ENCODE measurements around the gene CFAP298.
"Not testable (repeated sequence)": the region's sequence is repeated elsewhere in the genome, so short reads cannot be mapped to it uniquely, and the experiment has no call there.

Gene CFAP298

DNA sequence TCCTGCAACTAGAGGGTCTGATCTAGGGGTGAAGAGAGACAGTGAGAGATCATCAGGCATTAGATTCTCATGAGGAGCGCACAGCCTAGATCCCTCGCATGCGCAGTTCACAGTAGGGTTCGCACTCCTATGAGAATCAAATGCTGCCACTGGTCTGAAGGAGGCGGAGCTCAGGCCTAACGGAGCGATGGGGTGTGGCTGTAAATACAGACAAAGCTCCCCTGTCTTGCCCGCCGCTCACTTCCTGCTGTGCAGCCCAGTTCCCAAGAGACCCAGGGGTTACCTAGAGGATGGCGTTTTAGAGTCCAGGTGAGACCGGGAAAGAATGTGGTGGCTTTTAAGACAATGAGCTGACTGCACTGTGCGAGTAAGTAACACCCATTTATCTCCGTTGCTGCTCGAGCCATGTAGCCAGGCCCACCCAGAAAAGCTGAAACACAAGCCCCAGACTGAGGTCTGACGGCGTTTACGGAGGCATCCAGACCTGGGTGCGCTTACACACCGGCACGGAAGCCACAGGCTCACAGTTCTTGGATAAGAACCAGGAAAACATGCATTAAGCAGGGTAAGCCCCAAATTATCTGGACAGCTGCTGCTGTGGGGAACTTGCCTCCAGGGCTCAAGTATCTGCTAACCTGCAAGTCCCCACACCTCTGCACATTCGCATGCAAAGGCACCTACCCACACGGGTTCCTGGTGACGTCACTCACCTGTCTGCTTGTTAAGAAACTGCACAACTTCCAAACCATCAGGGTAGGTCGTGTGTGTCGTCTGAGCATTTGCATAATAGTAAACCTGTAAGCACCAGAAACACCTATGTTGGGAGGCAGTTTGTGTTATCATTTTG, 39.4 kb downstream of the CFAP298 start:
- DNase-seq (ENCODE audit: low read depth, low spot score), result no peak
- H3K4me3 ChIP-seq (ENCODE audit: low read length), result no peak overlapping the region

DNA sequence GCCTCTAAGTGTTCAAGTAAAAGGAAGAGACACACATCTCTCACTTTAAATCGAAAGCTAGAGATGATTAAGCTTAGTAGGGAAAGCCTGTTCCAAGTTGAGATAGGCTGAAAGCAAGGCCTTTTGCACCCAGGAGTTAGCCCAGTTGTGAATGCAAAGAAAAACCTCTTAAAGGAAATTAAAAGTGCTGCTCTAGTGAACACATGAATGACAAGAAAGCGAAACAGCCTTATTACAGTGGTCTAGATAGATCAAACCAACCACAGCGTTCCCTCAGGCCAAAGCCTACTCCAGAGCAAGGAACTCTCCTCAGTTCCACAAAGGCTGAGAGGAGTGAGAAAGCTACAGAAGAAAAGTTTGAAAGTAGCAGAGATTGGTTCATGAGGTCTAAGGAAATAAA, 41.7 kb downstream of the CFAP298 start:
- no peak overlapping the region for H3K4me3 ChIP-seq (ENCODE audit: low read length)

DNA sequence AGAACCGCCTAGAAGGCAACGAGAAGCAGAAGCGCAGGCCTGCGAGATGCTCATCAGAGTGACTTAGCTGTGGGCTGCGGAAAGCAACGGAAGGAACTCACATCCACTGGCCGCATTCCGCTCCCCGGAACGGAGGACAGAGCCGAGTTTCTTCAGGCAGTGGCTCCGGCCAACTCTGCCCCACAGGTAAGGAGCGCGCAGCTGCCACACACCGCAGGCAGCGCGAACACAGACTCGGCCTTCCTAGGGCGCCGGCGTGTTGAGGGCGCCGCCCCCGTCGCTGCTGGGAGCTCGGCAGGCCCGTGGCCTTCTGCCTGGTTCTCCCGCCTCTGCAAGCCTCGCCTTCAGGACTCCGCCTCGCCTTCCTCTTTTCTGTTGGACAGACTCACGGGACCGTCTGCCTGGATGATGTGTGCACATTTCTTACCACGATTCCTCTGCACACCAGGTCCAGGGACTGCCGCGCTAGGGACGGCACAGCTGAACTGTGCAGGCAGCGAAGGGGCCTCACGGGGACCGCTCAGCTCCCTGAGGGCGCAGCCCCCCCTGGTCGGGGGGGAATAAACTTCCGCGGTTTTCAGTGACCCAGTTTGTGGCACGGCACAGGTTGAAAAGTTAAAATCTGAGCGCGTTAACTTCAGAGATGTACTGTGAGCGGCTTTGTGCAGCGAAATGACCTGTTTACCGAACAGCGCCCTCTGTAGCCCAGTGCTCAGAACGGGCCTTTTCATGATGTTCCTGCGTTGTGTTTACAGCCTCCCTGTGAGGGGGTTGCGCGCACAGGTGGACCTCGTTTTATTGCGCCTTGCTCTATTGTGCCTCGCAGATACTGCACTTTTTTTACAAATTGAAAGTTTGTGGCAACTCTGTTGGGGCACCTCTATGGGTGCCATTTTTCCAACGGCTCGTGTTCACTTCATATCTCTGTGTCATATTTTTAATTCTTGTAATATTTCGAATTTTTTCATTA, 42.6 kb downstream of the CFAP298 start:
- peak; percentile 85 for DNase-seq (ENCODE audit: low read depth, low spot score)
- H3K4me3 ChIP-seq (ENCODE audit: low read length), result peak overlapping the region; percentile 70

More for the DNA sequence above, 41.7 kb downstream of the CFAP298 start:
- no peak for DNase-seq (ENCODE audit: low read depth, low spot score)

DNA sequence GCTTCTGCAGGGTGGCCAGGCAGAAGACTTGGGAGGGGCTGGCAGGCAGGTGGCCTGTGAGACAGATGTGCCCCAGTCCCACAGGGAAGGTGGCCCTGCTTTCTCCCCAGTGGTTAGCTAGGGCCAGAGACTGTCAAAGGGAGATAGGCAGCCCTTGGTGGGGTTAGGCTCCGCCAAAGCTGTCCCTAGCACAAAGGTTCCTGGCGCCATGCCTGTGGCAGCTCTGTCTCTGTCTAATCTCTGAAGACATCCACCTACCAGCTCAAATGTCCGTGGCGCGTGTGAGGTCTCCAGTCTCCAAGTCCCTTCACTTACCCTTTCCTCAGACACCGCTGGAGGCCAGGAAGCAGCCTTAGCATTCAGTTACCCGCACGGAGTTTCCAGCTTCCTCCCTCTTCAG, 44.6 kb downstream of the CFAP298 start:
- H3K4me3 ChIP-seq (ENCODE audit: low read length), result no peak overlapping the region
- DNase-seq (ENCODE audit: low read depth, low spot score), result no peak

DNA sequence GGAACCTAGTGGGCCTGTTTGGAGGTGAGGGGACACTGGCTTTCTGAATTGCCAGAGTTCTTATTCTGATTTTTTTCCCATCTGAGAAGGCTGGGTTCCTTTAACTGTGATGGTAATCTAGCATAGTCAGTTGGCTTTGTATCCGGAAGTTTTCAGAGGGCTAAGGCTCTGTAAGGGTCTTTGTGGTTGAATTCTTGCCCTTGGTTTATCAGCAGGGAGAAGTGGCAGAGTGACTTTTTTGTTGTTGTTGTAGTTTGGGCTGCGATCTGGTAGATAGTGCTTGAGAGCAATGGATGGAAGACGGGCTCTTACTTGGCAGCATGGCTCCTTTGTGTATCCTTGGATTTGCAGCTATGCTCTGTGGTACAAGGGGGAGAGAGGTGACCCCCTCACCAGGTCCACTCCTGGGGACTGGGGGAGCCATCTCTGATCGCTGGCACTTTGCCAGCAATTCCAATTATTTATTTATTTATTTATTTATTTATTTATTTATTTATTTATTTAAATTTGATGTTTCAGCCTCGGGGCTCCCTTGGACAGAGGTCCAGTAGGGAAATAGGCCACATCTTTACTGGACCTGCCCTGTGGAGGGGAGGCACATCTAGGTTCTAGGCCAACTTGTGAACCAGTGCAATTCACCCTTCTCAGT, 45.3 kb downstream of the CFAP298 start:
- no peak for DNase-seq (ENCODE audit: low read depth, low spot score)
- no peak overlapping the region for H3K4me3 ChIP-seq (ENCODE audit: low read length)

DNA sequence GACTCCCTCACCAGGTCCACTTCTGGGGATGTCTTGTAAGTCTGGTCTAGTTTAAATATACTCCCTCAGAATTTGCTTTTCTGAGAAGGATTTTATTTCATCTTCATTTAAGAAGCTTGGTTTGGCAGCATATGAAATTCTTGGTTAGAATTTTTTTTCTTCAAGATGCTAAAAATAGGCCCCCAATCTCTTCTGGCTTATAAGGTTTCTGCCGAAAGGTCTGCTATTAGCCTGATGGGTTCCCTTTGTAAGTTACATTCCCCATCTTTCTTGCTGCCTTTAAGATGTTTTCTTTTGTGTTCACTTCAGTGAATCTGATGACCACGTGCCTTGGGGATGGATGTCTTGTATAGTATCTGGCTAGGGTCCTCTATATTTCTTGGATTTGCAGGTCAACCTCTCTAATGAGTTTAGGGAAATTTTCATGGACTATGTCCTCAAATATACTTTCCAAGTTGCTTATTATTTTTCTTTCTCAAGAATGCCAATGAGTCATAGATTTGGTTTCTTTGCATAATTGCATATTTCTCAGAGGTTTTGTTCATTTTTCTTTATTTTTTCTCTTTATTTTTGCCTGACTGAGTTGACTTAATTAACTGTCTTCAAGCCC, 46.2 kb downstream of the CFAP298 start:
- H3K4me3 ChIP-seq (ENCODE audit: low read length), result no peak overlapping the region
- DNase-seq (ENCODE audit: low read depth, low spot score), result no peak

DNA sequence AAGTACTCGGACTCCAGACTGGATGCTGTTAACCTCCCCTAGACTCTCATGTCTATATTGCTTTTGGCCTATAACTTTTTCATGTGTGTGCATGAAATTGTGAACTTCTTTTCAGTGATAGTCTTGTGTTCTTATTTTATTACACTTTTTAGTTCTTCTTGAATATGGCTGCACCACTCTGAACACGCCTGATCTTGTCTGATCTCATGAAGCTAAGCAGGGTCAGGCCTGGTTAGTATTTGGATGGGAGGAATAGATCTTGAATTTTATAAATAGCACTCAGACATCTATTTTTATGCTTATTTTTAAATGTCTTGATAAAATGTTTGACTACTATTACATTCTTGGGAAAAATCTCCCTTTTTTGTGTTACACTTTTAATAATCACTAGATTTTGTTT, 49.3 kb downstream of the CFAP298 start:
- DNase-seq (ENCODE audit: low read depth, low spot score), result no peak
- H3K4me3 ChIP-seq (ENCODE audit: low read length), result no peak overlapping the region

DNA sequence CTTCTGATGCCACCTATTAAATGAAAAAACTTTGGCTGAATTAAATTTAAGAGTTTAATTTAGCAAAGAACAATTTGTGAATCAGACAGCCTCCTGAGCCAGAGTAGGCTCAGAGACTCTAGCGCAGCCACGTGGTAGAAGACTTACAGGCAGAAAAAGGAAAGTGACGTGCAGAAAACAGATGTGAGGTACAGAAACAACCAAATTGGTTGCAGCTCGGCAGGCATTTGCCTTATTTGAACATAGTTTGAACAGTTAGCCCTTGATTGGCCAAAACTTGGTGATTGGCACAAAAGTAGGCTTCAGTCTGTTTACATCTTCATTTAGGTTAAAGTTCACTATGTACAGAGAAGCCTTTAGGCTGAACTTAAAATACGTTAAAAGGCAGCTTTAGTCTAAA, 49.8 kb downstream of the CFAP298 start:
- H3K4me3 ChIP-seq (ENCODE audit: low read length), result no peak overlapping the region
- DNase-seq (ENCODE audit: low read depth, low spot score), result no peak

DNA sequence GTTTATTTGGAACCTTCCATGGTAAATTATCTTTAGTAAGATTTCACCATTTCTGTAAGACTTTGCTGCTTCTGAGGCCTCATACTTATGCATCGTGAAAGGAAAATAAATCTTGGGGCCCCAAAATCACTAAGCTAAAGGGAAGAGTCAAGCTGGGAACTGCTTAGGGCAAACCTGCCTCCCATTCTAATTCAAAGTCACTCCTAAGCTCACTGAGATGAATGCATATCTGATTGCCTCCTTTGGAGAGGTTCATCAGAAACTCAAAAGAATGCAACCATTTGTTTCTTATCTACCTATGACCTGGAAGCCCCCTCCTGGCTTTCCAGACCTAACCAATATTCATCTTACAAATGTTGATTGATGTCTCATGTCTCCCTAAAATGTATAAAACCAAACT, 50.7 kb downstream of the CFAP298 start:
- not testable (repeated sequence) for DNase-seq (ENCODE audit: low read depth, low spot score); H3K4me3 ChIP-seq (ENCODE audit: low read length)

DNA sequence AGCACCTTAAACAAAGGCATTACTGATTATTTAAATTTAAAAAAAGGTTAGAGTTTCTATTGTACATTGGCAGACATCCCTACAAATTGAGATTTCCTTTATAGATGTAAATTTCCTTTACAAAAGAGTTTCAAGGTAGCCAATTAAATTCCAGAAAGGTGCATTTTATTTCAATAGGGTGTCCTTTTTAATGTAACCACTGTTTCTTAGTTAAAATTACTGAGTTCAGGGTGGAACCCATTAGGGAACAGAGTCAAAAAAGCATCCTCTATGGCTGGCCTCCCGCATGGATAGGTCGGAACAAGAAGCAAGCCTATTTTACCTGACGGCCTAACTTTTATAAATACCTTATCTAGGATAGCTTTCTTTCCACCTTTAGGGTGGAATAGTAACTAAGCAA, 51.3 kb downstream of the CFAP298 start:
- DNase-seq (ENCODE audit: low read depth, low spot score), result no peak
- H3K4me3 ChIP-seq (ENCODE audit: low read length), result no peak overlapping the region

DNA sequence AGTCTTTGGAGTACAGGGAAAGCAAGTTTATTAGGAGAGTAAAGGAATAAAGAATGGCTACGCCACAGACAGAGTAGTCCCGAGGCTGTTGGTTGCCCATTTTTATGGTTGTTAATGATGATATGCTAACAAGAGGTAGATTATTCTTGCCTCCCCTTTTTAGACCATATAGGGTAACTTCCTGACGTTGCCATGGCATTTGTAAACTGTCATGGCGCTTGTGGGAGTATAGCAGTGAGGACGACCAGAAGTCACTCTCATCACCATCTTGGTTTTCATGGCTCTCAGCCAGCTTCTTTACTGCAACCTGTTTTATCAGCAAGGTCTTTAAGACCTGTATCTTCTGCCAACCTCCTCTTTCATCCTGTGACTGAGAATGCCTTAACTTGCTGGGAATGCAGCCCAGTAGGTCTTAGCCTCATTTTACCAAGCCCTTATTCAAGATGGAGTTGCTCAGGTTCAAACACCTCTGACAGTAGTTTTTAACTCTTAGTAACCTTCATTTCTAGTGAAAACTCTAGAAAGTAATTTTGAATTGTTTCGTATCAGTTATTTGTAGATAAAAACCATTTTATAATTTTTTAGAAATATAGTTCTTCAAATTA, 53.1 kb downstream of the CFAP298 start:
- DNase-seq (ENCODE audit: low read depth, low spot score), result no peak
- no peak overlapping the region for H3K4me3 ChIP-seq (ENCODE audit: low read length)

DNA sequence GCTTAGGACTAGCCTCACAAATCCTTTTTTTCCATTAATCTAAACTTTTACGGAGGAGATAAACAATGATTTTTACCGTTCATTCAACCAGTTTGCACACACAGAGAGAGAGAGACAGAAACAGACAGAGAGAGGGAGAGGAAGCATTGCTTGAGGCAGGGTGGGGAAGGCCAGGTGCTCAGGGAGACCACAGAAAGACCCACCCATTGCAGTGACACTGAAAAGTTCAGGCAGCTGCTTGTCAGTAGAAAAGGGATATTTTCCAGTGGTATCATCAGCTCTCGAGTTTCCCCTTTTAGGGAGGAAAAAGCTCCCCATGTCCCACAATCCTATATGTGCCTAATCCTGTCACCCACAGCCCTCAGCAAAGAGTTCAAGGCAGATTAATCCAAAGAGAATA, 54.1 kb downstream of the CFAP298 start:
- DNase-seq (ENCODE audit: low read depth, low spot score), result no peak
- no peak overlapping the region for H3K4me3 ChIP-seq (ENCODE audit: low read length)

DNA sequence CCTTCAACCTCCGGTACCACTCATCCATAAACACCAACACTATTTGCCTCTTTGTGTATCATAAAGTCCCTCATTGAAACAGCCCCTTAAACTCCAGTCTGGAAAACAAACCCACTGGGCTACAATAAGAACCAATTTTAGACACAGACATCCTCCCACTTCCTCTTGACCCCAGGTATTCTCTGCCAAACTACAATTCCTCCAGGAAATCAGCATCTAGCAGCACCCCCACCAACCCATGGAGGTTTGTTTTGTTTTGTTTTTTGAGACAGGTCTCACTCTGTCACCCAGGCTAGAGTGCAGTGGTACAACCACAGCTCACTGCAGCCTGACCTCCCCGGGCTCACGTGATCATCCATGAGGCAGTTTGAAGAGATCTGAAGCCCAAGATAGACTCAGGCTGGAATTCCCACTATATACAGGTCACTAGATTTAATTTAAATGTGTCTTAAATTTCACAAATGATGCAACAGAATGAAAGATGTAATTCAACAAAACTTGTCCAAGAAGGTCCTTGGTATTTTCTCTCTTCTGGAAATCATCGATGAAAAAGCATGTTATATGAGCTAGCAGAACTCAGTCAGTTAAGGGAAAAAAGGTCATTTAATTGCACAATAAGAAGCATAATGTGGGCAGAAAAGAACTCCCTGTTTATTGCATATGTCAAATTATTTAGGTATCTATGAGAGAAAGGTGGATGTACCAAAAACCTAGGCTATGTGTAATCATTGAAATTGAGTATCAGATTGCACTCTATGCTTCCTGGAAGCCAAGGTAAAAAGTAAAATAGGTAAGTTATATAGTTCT, 57.1 kb downstream of the CFAP298 start:
- DNase-seq (ENCODE audit: low read depth, low spot score), result no peak
- no peak overlapping the region for H3K4me3 ChIP-seq (ENCODE audit: low read length)

DNA sequence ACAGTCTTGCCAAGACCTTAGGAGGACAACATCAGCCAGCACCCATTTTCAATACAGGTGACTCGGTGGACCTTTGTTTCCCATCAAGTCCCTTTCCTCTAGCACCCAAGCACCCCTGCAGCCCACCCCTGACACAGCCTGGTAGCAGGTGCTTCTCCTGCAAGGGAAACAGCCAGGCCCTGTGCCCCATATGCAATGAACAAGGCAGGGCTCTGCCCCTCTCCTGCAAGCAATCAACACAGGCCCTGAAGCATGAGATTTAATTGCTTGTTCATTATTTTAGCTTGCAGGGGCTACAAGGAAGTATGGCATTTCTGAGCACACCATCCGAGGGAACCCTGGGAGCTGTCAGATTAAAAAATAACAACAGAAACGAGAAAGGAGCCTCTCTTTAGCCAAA, 62.3 kb downstream of the CFAP298 start:
- H3K4me3 ChIP-seq (ENCODE audit: low read length), result no peak overlapping the region
- DNase-seq (ENCODE audit: low read depth, low spot score), result no peak

DNA sequence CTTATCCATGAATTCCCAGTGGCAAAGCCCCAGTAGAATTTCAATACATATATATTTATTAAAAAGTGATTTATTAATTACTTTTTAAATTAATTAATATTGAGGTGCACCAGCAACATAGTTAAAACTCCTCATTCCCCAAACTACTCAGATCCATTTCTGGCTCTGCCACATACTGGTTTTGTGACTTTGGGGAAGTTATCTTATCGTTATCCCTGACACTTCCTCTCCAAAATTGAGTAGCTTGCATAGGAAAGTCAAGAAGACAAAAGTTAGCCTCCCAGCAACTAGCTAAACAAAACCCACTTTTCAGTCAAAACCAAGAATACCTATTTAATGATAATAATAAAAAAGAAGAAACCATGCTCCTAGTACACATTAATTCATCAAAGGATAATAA, 62.7 kb downstream of the CFAP298 start:
- H3K4me3 ChIP-seq (ENCODE audit: low read length), result no peak overlapping the region
- no peak for DNase-seq (ENCODE audit: low read depth, low spot score)
